A549 treated with AZD9567 at 1 μM for 4 hours (cell line): ENCODE results near the gene PASD1. TPM values are rescaled to one million over a fixed set of nuclear protein-coding genes. Genes with fewer than 3 reads are reported as not detected.

Source experiments
- total RNA-seq: library from RNA; stranded (reverse); fragments of 200-300 nt; extraction: Qiagen RNA extraction; gene quantifications from 5 replicates; pipeline ENCODE4 v1.2.3, GENCODE V29; 2022; ENCODE audit not compliant: insufficient read depth

PASD1 gene, protein sequence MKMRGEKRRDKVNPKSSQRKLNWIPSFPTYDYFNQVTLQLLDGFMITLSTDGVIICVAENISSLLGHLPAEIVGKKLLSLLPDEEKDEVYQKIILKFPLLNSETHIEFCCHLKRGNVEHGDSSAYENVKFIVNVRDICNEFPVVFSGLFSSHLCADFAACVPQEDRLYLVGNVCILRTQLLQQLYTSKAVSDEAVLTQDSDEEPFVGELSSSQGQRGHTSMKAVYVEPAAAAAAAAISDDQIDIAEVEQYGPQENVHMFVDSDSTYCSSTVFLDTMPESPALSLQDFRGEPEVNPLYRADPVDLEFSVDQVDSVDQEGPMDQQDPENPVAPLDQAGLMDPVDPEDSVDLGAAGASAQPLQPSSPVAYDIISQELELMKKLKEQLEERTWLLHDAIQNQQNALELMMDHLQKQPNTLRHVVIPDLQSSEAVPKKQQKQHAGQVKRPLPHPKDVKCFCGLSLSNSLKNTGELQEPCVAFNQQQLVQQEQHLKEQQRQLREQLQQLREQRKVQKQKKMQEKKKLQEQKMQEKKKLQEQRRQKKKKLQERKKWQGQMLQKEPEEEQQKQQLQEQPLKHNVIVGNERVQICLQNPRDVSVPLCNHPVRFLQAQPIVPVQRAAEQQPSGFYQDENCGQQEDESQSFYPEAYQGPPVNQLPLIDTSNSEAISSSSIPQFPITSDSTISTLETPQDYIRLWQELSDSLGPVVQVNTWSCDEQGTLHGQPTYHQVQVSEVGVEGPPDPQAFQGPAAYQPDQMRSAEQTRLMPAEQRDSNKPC
- not detected in 5 replicates for total RNA-seq

DNA sequence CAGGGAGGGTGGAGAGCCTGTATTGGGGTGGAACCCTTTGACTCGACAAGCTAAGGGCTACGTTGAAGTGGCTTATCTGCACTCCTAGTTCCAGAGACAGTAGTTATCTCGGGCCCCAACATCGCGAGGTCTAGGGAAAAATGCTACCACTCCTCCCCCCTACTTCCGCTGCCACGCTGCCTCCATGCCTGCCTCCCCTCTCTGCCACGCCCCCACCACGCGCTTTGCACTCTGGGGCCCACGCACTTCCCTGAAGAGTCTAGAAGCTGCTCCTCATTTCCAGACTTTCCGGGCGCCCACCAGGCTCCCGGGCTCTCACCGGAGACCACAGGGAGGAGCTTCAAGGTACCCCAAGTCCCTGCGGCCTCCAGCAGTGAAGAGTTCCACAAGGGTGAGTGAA lies at the start of gene PASD1:
Gene PASD1, plus strand, starts transcription at position 227 of the 400 bp plus-strand sequence. CDS start 37,879 bp downstream, outside the sequence.

DNA sequence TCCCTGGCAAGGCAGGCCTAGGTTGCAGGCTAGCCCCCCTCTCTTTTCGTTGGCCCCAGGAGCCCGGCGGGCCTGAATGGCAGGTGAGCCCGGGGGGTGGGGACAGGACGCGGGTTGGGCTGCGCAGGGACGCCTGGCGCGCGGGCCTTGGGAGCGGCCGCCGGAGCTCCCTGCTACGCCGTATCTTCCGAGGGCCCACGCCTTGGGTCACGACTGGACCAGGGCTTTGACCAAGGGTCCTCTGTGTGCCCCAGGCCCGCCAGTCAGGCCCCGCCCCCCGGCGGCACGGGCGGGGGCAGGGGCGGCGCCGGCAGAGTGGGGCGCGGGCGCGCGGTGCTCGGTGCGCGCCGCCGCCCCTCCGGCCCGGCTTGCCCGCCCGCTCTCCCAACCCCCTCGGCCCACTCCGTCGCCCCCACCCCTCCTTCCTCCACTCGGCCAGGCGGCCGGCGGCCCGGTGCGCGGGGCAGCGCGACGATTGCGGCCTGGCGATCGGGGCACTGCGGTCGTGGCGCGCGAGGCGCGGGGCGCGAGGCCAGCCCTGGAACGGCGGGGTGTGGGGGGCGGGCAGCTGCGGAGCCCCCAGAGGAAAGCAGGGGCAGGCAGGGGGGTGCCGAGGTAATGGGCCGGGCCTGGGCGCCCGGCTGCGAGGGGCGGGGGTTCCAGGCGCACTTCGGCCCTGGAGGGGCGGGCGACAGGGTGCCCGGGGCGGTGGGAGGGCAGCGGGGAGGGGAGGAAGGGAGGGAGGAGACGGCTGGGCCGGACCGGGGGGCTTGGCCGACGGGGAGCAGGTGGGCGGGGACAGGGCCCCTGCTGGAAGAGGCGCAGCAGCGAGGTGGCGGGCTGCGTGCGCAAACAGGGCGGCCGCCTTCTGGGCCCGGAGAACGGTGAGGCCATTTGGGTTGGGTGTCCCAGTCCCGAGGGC lies 131.4 kb downstream of the PASD1 start, which contains the start of gene PRRG3:
Gene PRRG3, plus strand, starts transcription at position 798 of the 922 bp plus-strand sequence. CDS start 3,357 bp downstream, outside the sequence.

DNA sequence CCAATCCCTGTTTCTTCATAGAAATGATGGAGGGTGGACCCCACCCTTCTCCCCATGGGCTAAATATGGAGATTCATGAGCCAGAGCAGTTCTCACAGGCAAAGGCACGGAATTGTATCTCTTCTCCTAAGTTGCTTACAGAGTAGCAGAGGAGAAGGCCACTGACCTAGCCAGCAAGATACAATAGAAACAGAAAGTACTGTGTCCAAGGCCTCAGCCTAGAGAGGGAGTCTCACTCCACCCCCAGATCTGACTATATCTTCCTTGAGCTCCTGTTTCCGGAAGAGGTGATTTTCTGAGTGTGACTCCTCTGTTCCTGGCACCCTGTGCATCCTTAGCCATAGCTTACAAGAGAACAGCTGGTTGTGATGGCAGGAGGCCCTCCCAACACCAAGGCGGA lies 152.3 kb downstream of the PASD1 start, which contains the start of gene FATE1:
Gene FATE1, plus strand, starts transcription at position 284 of the 400 bp plus-strand sequence. Its CDS starts 85 bp downstream, at position 369.

Other genes with a start within 250 kb of the PASD1 start
- 18.9 to 26.9 TPM (median 25.0 TPM) in 5 replicates for gene VMA21, start 166.5 kb upstream of the PASD1 start, total RNA-seq
- not detected in 5 replicates for gene PRRG3, start 131.8 kb downstream of the PASD1 start, total RNA-seq
- gene FATE1, start 152.4 kb downstream of the PASD1 start, total RNA-seq = not detected in 5 replicates
- not detected in 5 replicates for gene CNGA2, start 171.1 kb downstream of the PASD1 start, total RNA-seq